HG03571 (cell line): ENCODE results near the gene ULK1.
A peak's percentile ranks its signal among the peaks of the same experiment; 100 is the strongest.

Source experiments
- ATAC-seq: cut with Tn5 transposase; IDR thresholded peaks from one replicate; pipeline ENCODE4 v1.9.1; 2021; ENCODE audit not compliant: unreplicated experiment

ULK1 gene

DNA sequence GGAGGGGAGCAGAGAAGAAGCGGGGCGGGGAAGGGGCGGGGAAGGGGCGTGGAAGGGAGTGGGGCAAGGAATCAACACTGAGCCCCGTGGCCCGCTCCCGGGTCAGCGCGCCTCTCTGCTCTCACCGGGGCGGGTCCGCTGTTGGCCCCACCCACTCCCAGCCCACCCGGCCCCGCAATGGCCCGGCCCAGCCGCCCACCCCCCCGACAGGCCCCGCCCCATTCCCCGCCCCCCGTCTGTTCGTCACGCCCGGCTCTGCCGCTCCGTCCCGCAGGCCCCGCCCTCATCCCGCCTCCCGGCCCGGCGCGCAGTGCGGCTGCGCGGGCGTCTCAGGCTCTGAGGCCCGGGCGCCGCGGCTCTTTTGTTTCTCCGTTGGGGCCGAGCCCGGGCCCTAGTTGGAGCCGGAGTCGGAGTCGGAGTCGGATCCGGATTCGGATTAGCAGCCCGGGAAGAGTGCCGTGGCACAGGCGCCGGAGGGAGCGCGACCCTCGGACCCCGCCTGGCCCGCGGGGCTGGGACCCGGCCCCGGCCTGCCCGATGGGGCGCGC lies at the start of gene ULK1:
Gene ULK1, plus strand, starts transcription at position 310 of the 548 bp plus-strand sequence. CDS start 380 bp downstream, outside the sequence.
- peak; percentile 78 for ATAC-seq

DNA sequence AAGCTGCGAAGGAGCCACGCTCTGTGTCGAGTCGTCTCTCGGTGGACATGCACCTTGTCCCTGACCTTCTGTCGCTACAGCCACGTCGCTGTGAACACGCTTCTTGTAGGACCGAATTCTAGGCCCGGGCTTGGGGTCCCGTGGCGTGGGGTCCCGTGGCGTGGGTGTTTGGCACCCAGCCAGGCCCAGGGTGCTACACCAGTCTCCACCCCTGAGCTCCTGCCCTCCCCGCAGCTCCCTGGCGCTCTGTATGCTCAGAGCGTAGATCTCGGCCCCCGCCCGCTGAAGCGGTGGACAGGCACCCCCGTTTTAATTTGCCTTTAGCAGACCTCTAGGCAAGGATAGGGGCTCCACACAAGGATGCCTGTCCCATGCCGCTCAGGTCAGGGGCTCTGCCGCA lies 49.8 kb upstream of the ULK1 start:
- ATAC-seq: no peak

DNA sequence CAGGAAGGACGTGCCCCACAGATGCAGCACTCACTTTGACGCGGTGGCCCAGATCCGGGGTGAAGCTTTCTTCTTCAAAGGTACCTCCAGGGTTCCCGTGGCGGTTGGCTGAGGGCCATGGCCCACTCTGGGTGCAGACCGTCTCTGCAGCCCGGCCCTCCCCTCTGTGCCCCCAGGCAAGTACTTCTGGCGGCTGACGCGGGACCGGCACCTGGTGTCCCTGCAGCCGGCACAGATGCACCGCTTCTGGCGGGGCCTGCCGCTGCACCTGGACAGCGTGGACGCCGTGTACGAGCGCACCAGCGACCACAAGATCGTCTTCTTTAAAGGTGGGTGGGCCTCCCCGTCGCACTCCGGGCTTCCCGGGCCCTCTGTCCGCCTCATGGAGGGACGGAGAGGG lies 49.3 kb upstream of the ULK1 start:
- no peak for ATAC-seq

DNA sequence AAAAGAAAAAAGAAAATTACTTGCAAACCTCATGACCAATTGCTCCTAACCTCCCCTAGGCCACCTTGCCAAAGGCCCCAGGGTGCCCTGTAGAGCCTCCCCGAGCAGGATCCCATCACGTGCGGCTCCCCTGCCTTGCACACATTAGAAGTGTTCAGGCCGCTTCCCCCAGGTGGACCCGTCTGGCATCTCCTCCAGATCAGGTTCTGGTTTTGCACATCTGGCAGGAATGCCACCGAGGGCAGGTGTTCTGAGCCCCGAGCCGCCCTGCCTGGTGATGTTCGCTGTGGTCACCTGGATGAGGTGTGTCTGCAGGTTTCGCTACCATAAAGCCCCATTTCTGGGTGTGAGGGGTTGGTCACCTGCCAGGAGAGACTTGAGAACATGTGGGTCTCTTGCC lies 47.0 kb upstream of the ULK1 start:
- no peak for ATAC-seq

DNA sequence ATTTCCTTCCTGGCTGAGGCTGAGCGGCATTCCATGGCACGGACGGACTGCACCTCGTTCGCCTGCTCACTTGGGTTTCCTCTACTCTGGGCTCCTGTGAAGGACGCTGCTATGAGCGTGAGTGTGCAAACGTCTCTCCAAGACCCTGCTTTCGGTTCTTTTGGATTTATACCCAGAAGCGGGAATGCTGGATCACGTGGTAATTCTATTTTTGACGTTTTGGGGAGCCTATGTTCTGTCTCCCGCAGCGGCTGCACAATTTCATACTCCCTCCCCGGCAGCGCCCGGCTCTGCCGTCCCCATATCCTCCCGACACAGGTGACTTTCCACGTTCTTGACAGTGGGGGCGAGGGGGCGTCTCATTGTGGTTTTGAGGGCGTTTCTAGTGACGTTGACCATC lies 45.7 kb upstream of the ULK1 start:
- ATAC-seq: no peak

DNA sequence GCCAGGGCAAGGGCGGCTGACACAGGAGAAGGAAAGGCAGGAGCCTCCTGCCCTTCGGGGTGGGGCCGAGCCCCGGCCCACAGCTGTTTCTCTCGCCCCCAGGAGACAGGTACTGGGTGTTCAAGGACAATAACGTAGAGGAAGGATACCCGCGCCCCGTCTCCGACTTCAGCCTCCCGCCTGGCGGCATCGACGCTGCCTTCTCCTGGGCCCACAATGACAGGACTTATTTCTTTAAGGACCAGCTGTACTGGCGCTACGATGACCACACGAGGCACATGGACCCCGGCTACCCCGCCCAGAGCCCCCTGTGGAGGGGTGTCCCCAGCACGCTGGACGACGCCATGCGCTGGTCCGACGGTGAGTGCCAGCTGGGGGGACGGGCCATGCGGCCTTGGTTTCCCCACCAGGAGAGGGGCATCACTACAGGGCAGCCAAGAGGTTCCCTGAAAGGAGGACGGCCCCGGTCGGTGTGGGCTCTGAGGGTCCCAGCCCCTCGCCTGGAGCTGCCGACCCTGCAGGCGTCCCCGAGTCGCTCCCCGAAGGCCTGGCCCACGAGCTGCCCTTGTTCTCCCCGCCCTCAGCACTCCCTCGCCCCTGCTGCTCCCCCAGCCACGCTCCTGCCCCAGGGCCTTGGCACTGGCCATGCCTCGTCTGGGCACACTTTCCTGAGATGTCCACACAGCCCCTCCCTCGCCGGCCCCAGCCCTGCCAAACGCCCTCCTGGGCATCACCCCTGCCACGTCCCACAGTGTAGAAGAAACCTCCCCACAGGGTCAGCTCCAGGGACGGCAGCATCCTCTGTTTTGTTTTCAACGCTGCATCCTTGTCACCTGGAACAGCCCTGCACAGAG lies 44.5 kb upstream of the ULK1 start:
- no peak for ATAC-seq

DNA sequence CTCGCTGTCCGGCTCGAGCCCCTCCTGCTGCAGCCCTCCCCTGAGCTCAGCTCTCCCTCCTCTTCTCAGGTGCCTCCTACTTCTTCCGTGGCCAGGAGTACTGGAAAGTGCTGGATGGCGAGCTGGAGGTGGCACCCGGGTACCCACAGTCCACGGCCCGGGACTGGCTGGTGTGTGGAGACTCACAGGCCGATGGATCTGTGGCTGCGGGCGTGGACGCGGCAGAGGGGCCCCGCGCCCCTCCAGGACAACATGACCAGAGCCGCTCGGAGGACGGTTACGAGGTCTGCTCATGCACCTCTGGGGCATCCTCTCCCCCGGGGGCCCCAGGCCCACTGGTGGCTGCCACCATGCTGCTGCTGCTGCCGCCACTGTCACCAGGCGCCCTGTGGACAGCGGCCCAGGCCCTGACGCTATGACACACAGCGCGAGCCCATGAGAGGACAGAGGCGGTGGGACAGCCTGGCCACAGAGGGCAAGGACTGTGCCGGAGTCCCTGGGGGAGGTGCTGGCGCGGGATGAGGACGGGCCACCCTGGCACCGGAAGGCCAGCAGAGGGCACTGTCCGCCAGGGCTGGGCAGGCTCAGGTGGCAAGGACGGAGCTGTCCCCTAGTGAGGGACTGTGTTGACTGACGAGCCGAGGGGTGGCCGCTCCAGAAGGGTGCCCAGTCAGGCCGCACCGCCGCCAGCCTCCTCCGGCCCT lies 43.4 kb upstream of the ULK1 start:
- ATAC-seq: no peak

DNA sequence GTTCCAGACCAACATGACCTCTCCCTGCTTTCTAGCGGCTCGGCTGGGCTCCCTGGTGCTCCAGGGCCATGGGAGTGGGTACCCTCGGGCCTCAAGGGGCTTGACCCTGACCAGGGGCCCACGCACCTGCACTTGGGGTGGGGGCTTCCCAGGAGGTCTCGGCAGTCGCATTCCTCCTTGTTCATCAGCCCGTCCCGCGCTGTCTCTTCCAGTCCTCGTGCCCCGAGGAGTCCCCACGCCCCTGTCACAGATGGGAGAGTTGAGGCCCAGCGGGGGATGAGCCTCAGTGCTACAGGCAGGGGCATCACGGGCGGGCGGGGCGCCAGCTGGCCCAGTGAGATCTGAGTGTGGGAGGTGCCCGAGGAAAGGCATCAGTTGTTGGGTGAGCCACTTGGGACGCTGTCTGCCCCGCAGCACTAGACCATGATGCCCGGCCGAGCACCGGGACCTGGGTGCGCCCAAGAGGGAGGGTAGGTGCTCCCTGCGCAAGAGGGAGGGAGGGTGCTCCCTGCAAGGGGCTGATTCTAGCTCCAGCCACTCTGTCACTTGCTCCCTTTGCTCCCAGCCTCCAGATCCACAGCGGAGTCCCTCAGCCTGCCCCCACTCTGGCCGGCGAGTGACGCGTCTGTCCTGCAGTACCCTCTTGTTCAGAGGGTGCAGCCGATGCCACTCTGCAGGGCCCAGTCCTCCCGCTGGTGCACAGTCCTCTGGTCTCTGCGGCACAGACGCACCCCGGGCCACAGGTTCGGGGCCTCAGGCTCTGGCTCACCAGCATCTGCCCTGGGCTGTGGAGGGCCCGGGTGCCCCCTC lies 42.5 kb upstream of the ULK1 start:
- no peak for ATAC-seq

DNA sequence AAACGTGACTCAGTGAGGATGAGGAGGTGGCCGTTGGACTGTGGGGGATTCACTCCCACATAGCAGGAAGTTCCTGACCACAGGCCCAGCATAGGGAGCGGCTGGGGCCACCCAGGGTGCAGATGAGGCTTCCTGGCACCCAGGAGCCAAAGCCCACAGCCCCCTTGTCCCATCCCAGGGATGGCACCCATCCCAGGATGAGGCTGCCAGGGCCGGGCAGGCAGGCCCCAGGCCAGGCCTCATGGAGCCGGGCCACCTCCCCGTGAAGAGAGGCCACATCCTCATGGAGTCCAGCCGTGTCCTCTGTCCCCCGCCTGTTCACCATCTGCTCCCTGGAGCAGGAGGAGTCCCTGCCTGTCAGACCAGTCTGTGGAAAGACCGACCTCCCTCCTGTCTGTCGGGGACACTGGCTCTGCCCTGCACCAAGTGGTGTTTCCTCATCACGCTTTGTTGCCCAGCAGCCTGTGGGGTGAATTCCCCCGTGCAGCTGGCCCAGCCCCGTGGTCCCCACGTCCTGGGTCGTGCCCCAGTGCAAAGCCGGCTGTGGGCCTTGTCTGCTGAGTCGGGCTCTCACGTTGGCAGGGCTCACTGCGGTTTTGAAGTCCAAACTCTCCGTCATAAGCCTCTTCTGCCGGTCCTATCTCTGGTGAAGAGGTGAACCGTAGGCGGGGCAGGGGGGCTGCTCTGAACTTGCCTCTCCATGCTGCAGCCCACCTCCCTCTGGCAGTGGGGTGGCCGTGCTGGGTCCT lies 41.7 kb upstream of the ULK1 start:
- ATAC-seq: no peak

DNA sequence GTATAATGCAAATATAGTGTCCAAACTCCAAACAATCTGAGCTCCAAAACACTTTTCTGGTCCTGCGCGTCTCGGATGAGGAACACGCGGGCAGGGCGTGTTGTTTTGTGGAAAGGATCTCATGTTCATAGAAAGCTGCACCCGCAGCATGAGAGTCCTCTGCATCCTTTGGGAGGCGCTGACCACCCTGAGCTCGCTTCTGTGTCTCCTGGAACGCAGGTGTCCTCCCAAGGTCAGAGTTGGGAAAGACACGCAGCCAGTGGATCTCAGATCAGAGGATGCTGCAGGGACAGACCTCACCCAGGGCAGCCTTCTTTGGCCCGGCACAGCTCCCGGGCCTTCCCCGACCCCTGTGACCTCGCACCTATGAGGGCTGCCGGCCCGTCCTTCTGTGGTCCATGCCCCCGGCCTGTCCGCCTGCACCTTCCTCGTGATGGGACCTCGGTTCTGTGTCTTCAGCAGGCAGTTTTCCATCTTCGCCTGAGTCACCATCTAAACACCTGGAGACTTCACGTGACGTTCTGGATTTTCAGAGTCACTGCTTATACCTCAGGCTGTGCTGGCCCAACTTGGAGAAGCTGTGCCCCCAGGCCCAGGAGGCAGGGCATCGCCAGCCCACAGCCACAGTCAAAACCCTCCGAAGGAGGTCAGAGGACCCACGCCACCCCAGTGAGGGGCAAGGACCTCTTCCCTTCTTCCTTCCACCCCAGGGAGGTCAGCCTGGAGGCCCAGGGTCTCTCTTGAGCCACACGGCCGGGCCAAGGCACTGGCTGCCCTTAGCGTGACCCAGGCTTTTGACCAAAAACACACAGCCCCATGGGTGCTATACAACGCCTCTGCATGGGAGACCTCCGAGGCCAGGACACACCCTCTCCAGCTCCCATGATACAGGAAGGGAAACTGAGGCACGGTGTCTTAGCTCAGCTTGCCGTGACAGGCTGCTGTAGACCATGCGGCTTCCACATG lies 40.3 kb upstream of the ULK1 start:
- no peak for ATAC-seq

DNA sequence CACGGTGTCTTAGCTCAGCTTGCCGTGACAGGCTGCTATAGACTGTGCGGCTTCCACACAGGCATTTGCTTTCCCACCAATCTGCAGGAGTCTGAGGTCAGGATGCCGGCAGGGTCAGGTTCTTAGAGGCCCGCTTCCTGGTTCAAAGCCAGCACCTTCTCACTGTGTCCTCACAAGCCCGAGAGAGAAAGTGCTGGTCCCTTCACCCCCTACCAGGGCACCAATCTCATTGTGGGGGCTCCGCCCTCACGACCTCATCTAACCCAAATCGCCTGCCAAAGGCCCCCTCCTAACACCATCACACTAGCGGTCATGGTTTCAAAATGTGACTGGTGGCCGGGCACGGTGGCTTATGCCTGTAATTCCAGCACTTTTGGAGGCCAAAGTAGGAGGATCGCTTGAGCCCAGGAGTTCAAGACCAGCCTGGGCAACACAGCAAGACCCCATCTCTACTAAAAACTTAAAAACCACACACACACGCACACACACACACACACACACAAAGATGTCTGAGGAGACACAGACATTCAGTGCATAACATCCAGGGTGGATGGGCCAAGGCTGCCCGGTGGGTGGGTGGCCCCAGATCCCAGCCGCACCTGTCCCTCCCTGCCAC lies 39.5 kb upstream of the ULK1 start:
- no peak for ATAC-seq

DNA sequence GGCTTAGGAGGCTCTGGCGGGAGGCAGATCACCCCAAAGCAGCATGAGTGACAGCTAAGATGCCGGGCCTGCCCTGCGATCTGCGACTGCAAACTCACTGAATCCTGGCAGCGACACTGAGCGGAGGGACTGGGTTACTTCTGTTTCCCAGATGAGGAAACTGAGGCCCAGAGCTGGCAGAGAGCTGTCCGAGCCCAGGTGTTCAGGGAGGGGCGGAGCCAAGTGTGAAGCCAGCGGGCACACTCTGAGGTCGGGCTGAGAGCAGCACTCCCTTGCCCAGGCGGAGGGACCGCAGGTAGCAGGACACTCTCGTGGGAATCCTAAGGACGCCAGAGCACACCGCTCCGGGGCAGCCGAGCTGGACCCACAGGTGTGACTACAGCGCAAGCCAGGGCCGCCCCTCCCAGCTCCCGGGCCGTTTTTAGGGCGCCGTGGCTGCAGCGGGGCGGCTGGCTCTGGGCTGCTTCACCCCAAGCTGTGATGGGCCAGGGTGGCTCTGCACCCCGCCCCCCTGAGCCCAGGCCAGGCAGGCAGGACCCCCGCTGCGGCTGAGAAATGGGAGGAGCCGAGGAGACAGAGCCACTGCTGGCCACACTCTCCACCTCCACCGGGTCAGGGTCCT lies 38.8 kb upstream of the ULK1 start:
- no peak for ATAC-seq

DNA sequence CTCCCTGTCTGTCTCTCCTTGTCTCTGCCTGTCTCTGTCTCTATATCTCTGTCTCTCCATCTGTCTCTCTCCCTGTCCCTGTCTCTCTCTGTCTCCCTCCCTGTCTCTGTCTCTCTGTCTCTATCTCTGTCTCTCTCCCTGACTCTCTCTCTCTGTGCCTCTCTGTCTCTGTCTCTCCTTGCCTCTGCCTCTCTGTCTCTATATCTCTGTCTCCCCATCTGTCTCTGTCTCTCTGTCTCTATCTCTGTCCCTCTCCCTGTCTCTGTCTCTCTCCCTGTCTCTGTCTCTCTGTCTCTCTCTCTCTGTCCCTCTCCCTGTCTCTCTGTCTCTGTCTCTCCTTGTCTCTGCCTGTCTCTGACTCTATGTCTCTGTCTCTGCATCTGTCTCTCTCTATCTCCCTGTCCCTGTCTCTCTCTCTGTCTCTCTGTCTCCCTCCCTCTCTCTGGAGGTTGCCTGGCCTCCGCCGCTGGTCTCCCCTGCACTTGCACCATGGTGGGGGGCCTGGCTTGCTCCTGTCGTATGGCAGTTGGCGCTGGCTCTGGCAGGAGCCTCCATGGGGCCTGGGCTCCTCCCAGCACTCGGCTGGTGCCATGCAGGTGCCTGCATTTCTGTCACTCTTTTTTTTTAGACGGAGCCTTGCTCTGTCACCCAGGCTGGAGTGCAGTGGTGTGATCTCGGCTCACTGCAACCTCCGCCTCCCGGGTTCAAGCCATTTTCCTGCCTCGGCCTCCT lies 37.9 kb upstream of the ULK1 start:
- no peak for ATAC-seq

DNA sequence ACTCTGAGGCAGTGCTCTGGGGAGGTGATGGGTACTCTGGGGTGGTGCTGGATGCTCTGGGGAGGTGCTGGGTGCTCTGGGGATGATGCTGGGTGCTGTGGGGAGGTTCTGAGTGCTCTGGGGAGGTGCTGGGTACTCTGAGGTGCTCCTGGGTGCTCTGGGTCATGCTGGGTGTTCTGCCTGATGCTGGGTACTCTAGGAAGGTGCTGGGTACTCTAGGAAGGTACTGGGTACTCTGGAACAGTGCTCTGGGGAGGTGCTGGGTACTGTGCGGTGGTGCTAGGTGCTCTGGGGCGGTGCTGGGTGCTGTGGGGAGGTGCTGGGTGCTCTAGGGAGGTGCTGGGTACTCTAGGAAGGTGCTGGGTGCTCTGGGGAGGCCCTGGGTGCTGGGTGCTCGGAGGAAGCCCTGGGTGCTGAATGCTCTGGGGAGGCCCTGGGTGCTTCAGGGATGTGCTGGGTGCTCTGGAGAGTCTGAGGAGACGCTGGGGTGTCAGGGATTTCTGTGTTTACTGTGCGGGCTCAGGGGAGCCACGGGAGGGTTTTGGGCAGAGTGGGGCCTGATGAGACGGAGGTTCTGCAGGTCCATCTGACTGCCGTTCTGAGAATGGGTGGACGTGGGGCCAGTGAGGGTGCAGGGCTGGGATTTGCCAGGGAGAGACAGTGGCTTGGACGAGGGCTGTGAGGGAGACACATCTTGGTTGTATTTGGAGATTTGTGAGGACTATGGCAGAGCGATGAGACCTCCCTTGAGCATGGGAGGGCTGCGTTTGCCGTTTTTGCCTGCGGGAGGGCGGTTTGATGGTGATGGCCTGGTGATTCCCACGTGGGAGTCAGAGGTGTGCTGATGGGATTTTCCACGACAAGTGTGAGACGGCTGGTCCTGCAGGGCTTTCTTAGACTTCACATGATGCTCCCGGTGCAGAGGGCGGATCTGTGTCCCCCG lies 36.2 kb upstream of the ULK1 start:
- ATAC-seq: no peak

DNA sequence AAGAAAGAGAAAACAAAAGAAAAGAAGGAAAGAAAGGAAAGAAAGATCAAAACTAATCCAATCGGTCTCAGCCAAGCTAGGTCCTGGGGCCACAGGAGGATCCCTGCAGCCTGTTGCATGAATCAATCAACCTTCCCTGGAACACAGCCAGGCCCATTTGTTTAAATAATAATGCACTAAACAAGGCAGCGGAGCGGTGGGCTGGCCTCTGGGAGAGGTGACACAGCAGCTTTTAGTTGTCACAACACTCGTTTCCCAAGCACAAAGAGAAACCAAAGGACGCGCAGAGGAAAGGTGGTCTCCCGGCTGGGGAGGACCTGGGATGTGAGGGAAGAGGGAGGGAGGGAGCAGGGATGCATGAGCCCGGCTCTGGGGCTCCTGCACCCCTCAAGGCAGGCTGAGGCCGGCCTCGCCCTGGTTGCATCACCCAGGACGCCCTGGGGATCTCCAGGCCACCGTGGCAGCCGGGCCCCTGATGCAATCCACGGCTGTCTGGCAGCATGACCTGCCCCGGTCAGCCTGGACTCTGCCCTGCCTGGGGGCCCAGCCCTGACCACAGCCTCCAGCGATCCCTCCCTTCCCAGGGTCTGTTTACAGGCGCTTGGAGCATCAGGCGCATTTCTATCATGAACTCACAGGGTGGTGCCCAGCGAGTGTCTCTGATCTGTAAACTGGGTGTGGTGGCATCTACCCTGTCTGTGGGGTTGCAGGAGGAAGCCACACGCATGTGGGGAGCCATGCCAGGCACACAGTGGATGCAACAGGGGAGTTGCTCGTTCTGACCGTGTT lies 33.8 kb upstream of the ULK1 start:
- ATAC-seq: no peak
